GM19455 (cell line): ENCODE results near the gene TRABD2B.

Experiments
- ATAC-seq: cut with Tn5 transposase; IDR thresholded peaks from one replicate; pipeline ENCODE4 v1.9.1; 2021; ENCODE audit not compliant: unreplicated experiment

Gene TRABD2B

GRCh38 chr1:48022306-48022705, 25.1 kb upstream of the TRABD2B start:
- ATAC-seq, result no peak

DNA sequence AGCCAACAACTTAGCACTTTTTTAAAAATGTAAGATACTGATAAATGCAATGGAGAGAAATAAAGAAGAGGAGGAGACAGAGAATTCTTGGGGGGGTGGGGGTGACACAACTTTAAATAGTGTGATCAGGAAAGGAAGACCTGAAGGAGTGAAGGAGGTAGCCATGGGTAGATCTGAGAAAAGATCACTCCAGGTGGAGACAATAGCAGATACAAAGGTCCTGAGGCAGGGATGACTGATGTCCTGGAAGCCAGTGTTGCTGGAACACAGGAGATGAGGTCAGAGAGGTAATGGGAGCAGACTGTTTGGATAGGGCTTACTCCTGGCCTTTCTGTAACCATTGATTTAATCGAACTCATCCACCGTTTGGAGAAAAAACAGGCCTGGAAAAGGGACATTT, 24.6 kb upstream of the TRABD2B start:
- ATAC-seq, result no peak

DNA sequence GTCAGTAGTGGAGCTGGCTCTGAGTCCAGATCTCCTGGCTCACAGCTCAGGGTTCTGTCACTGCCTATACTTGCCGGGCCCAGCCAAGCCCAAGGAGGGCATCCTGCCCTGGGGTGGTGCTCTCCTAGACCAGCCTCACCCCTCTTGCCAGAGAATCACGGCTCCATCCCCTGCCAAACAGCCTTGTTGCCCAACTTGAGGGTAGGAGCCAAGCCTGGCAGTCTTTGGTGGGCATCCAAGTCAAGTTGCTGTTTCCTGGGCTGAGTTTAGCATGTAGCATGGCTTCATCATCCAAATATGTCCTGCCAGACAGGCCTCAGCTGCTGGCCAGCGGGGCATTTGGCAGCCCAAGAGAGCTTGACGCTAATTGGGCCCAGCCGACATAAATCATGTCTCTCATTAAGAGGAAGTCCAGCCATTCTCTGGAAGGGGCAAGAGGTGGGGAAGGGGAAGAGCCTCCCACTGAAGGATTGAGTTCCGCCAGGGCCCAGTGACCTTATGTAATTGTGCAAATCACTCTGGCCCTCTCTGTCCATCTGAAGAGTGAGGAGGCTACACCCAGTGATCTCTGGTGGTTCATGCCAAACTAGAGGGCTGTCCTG, 22.6 kb upstream of the TRABD2B start:
- no peak for ATAC-seq

DNA sequence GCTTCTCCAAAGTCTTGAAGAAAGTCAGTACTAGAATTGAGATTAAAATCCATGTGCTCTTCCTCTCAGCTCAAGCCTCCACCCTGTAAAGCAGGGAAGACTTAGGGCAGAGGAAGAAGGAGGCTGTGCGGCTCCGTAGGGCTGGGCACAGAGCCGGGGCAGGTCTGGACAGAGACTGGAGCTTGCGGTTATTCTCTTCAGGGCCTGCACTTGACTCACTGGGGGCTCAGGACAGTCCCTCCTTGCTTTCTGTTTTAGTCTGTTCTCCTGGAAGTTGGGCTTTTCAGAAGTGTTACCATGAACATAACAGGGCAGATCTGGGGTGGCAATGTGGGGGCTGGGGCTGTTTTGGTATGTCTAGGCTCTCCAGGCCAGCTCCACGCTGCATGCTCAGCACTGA, 21.6 kb upstream of the TRABD2B start:
- no peak for ATAC-seq

GRCh38 chr1:48017716-48018115, 20.5 kb upstream of the TRABD2B start:
- ATAC-seq, result no peak

DNA sequence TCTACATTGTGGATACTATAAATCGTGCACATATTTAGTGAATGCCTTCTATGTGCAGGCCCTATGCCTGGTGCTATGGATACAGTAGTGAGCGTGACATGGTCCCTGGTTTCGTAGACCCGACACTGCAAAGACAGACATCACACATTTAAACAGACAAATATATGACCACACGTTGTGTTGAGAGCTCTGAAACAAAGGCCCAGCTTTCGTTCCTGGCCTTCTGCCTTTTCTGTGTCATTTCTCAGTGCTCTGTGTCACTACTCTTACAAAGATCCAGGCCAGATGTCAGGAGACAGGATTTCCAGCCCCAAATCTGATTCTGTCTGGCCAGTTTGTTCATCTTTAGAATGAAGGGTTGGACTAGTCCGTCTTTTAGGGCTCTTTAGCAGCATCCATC, 19.3 kb upstream of the TRABD2B start:
- no peak for ATAC-seq

DNA sequence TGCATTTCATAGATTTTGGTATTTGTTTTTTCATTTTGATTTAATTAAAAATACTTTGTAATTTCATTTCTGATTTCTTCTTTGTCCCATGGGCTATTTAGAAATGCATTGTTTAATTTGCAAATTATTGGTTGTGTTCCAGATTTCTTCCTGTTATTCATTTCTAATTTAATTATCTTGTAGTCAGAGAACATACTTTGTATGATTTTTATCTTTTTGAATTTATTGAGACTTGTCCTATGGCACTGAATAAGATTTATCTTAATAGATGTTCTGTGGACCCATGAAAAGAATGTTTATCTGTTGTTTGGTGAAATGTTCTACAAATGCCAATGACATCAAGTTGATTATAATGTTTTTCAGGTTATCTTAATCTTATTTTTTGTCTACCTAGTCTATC, 16.1 kb upstream of the TRABD2B start:
- ATAC-seq, result no peak

GRCh38 chr1:48007047-48007446, 9.9 kb upstream of the TRABD2B start:
- ATAC-seq, result no peak

DNA sequence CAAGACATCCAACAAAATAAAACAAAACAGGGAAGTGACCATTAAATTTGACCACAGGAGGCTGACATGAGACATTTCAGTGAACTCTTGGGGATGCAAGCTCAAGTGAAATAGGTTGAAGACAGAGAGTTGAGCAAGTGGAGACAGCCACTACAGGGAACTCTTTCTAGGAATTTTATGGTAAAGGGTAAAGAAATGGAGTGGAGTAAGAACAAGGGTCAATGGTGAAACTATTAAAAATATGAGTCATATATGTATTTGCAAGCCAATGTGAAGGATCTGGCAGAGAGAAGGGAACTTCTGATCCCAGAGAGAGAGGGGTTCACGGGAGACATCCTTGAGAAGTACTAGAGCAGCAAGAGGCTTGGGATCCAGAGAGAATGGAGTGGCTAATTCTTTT, 9.1 kb upstream of the TRABD2B start:
- no peak for ATAC-seq

GRCh38 chr1:48005253-48006117, 8.3 kb upstream of the TRABD2B start:
- ATAC-seq, result no peak

- ATAC-seq, result no peak
Observed at GRCh38 chr1:48003741-48004531, 6.8 kb upstream of the TRABD2B start.

DNA sequence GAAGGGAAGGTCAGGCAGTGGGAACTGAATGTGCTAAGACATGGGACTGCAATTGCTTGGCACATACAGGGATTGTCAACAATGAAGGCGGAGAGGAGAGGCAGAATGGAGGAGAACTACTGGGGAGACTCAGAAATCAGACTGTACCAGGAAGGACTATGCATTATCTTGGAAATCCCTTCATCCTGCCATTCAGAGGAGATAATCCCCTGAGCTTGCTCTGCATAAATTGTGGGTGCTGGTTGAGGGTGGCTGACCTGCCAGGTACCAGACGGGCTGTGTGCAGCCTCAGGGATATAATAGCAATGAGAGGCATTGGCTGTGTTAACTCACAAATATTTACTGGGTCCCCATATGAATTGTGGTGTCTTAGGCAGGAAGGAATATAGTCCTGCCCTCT, 5.0 kb upstream of the TRABD2B start:
- ATAC-seq, result no peak

DNA sequence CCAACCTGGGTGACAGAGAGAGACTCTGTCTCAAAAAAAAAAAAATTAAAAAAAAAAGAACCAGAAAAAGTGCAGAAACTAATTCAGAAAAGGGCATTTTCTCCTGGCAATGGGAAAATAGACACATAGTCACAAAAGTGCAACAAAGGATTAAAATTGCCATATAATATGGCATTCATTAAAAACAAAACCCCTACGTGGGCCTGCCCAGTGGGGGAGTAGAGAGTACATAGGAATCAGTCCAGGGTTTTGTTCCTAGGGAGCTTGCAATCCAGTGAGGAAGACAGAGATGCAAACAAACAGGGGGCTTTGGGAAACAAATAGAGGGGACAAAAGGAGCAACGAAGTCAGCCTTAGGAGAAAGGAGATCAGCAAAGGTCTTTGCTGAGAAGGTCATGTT, 4.5 kb upstream of the TRABD2B start:
- ATAC-seq, result no peak

DNA sequence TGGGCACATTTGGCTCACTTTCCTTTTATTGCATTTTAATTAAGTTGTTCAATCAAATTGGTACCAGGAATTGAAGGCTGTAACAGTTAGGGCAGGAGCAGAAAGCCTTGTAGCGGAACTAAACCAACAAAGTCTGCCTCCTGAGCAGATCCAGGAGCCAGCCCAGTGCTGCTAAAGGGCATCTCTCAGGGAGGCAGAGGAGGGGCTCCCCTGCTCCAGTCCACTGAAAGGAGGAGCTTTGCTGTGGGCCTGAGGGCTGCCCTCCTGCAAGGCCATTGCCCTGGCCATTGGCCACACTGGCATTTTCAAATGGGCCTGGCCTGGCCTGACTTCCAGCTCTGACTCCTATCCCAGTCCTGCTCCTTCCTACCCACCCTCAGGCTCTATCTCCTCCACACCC, 3.7 kb upstream of the TRABD2B start:
- no peak for ATAC-seq

DNA sequence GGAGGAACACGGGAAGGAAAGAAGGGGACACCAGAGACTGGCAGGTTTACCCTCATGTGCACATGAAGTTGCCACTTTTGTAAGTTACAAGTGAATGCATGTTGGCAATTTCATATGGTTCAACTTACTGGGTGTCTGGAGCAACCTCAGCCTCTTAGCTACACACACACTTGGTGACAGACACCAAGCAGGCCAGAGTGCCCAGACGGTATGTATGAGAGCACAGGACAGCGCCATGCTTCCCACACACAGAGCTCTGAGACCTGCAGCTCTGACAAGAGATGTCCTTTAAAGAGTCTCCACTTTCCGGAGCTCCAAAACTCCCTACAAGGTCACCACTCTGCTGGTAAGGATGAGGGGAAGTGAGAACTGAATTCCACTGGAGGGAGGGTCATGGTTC, 1.9 kb upstream of the TRABD2B start:
- no peak for ATAC-seq

- ATAC-seq, result no peak
Observed at GRCh38 chr1:47998396-47998990, 1.3 kb upstream of the TRABD2B start.

DNA sequence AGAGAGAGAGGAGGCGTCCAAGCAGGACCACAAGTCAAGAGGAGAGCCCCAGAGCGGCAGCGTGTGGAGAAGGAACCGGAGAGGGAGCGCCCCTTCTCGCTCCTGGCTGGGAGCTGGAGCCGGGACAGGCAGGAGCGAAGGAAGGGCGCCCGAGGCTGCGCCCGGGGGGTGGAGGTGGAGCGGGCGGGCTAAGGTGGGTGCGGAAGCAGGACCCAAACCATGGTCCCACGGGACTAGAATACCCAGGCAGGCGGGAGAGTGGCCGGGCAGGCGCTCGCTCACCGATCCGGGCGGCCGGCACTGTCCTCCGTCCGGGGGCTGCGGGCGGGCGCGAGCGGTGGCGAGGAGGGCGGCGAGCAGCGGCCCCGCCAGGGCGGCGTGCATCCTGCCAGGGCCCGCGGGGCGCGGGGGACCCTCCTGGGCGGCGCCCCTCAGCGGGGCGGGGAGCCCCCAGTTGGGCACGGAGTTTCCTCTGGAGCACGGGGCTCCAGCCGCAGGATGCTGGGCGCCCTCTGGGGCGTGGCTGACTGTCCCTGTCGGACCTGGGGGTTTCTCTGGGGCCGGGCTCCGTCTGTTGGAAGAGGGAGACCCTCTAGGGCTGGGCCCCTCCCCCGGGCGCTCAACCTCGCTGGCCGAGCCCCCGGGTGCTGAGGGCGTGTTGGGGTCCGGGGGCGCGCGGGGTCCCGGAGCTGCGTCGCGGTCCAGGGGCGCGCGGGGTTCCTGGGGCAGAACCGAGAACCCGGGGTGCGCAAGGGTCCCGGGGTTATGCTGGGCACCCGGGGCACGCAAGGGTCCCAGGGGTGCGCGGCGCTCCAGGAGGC, 569 bp downstream of the TRABD2B start:
- ATAC-seq, result no peak

DNA sequence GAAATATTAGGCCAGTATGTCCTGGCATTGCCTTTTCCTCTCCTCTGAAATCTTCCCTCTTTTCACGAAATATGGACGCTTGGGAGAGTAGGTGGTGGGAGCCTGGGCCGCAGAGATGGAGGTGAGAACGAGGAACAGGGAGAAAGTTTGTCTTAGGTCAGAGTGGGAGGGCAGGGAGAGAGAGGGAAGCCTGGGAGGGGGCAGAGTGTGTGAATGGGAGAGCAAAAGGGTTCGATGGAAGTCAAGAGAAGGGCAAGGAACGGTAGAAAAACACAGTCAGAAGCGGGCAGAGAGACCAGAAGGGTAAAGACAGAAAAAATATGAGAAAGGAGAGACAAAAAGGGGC, 1.2 kb downstream of the TRABD2B start:
- ATAC-seq, result no peak

DNA sequence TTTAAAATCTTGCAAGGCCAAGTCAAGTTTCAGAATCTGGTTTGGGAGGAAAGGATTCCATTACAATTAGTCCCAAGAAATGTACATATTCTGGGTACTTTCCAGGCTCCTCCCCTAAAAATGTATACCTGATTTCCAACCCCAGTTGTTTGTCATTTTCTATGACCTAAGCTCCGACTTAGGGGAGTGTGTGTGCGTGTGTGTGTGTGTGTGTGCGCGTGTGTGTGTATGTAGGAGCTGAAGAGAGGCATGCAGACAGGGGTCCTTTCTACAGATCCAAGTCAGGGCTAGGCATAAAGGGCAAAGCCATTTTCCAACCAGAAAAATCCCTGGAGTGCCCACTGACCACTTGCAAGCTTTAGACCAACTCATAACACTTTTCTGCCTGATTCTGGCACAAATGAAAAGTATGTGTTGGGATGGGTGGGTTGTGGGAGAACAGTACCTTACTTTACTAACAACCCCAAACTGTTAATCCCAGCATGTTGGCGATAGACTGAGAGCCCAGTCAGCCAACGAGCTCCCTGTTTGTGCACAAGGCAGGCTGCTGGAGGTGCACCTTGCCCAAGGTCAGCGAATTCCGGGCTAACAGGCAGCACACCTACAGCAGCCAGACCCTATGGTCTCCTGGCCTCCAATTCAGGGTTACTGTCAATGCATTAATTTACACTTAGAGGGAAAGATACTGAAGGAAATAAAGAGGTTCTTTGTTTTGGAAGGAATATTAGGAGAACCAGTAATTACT, 1.7 kb downstream of the TRABD2B start:
- no peak for ATAC-seq
